Stimulated activated CD8-positive, alpha-beta memory T cell treated with anti-CD3 and anti-CD28 coated beads, Interleukin-12 subunit alpha, Interleukin-12 subunit beta, amount 100 ng/mL, for 4 hours (primary cell): ENCODE measurements around the gene PDZK1.
"Not testable (repeated sequence)": the region's sequence is repeated elsewhere in the genome, so short reads cannot be mapped to it uniquely, and the experiment has no call there.

Experiments
- DNase-seq: peaks from one replicate; pipeline ENCODE4 v3.0.0-alpha.2; 2020; ENCODE audit warnings: low read depth

Gene PDZK1

GRCh38 chr1:145707183-145707867 is at the start of gene PDZK1:
TSS of gene PDZK1 (minus strand) at chr1:145707368. CDS start at chr1:145688021, 19,347 bp downstream.
- no peak for DNase-seq

GRCh38 chr1:145751491-145752037 is 44.4 kb upstream of the PDZK1 start:
- no peak for DNase-seq

DNA sequence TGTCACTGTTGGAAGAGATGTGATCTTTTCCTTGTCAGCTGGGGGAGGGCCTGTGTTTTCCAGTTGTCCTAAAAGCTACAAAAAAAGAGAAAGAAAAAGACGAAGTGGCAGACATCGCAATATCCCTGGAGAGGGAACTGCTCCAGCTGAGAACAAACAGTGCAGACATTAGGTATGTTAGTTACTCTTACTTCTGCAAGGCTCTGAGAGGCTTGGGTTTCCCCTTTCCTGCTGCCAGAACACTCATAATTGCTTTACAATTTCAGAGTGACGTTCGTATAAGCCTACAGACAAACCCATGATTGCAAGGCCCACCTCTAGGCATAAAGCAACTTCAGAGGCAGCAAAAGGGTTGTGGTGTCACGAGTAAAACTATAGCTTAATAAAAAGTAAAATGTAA is 43.3 kb upstream of the PDZK1 start:
- no peak for DNase-seq

DNA sequence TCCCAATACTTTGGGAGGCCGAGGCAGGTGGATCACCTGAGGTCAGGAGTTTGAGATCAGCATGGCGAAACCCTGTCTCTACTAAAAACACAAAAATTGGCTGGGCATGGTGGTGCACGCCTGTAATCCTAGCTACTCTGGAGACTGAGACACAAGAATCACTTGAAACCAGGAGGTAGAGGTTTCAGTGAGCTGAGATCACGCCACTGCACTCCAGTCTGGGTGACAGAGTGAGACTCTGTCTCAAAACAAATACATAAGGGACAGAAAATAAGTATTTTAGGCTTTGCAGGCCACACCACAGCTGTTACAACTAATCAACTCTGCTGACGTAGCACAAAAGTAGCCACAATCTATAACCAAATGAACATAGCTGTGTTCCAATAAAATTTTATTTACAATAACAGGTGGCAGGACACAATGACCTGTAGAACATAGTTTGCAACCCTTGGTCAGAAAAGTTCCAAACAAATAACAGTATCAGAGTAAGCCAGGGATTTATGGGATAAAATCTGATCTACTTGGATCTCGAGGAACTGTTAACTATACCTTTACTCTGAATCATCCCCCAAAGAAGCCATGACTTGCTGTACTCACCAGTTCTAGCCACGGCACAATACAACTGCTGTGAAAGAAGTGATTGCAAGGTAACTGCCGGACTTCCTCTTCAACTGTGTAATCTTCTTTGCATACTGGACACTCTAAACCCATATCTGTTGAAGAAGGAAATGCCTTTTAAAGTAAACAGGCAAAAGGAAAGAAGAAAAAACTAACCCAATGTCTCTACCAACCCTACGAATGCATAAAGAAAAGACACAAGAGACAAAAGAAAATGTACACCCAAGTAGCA is 40.5 kb upstream of the PDZK1 start:
- no peak for DNase-seq

GRCh38 chr1:145740269-145740668 is 33.1 kb upstream of the PDZK1 start:
- no peak for DNase-seq

GRCh38 chr1:145736191-145736590 is 29.0 kb upstream of the PDZK1 start:
- no peak for DNase-seq

GRCh38 chr1:145730900-145731299 is 23.7 kb upstream of the PDZK1 start:
- DNase-seq = no peak

- DNase-seq = no peak
Observed at GRCh38 chr1:145730467-145730866, 23.3 kb upstream of the PDZK1 start.

GRCh38 chr1:145729666-145730436 is 22.7 kb upstream of the PDZK1 start:
- DNase-seq = no peak

DNA sequence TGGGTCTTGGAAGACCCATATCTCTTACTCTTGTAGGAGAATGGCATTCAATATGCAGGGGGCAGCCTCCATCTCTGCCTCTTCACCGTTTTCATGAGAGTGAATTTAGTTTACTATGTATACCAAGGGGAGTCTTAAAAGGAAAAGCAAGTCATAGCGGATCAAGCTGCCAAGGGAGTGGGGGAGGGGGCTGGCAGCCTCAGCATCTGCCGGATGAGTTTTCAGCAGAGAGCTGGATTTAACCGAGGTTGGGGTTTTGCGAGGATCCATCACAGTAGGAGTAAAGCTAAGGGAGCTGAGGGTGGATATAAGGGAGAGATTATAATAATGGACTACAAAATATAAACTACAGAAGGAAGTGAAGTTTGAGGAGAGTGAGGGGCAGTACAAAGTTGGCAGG is 22.0 kb upstream of the PDZK1 start:
- no peak for DNase-seq

GRCh38 chr1:145726193-145726592 is 19.0 kb upstream of the PDZK1 start:
- DNase-seq = not testable (repeated sequence)

DNA sequence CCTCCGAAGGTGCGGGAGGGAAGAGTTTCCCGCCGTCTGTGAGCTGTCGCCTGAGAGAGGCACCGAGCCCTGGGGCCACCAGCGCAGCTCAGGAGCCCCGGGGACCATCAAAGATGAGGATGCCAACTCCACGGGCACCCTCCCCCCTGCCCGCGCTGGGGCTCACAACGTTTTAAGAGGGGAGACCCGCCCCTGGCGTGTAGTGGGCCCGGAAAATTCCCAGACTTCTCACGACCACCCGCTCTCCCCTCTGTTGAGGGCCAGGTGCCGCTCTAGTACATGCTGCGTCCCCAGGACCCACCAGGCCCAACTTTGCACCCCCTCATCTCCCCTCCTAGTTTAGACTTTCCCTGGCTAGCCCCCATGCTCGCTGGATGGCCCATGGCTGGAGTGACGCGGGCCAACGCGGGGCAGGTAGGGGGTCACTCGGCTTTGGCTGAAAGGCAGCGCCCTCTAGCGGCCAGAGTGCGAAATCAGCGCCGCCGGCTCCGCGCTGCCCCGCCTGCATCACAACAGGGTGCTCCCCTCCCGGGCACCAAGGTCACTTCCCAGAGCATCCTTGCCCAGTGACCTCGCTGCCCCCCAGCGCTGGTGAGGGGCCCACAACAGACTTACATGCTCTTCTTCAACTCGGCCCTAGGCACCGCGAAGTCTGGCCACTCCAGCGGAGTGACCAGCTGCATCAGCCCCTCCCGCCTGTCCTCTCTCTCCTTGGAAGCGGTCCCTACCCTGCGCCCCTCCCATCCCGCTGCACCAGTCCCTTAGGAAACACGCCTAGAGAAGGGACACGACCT is 13.9 kb upstream of the PDZK1 start:
- peak; percentile 60 for DNase-seq

DNA sequence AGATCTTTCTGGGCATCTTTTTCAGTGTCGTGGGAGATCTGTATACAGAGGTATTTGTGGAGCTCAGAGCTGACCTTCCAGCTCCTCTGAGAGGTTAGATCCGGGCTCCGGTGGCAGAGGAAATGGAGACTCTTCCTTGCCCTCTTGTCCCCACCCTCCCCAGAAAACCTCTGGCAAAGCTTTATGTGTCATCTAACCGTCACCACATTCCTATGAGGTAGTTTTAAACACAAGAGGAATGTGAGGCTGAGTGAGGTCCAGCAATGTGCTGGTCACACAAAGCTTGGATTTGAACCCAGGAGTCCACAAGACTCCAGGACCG is 13.3 kb upstream of the PDZK1 start:
- no peak for DNase-seq

GRCh38 chr1:145719230-145720079 is 12.3 kb upstream of the PDZK1 start, which contains the start of gene CD160:
TSS of gene CD160 (plus strand) at chr1:145719499. CDS start at chr1:145728328, 8,829 bp downstream.
- DNase-seq = no peak

GRCh38 chr1:145718465-145718864 is 11.3 kb upstream of the PDZK1 start:
- DNase-seq = not testable (repeated sequence)

GRCh38 chr1:145717833-145718232 is 10.7 kb upstream of the PDZK1 start:
- DNase-seq = no peak

DNA sequence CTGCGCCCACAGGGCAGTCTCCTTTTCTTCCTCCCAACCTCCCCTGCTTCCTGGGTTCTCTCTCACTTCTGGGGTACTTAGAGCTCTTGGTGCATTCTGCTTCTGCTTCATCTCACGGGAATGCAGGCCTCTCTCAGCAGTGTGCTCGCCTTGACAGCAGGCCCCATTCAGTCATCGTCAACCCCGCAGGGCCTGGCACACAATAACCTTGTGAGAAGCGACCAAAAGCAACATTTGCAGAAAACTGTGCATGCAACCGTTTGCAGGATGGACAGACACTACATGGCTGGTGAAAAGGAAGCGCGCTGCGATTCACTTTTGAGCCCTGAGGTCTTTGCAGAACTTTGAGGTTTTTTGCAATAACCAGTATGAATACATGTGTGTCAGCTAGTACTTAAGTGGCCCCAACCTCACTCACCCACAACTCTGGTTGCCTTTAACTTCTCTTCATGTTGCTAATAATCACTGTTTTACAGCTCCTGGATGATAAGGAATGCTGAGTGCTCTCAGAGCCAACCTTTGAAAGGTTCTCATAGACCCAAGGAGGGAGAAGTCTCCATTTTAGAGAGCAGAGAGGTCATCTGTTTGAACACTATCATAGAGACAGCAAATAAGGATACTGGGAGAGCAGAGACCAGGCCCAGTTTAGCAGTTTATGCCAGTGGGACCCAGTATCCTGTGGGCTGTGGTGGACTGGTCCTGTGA is 9.6 kb upstream of the PDZK1 start:
- no peak for DNase-seq

- no peak for DNase-seq
Observed at GRCh38 chr1:145714524-145715111, 7.5 kb upstream of the PDZK1 start.

- DNase-seq = no peak
Observed at GRCh38 chr1:145711213-145711651, 4.1 kb upstream of the PDZK1 start.
